ENCODE measurements around the gene FAM187B.
"Not testable (repeated sequence)": the region's sequence is repeated elsewhere in the genome, so short reads cannot be mapped to it uniquely, and the experiment has no call there.

FAM187B gene

DNA sequence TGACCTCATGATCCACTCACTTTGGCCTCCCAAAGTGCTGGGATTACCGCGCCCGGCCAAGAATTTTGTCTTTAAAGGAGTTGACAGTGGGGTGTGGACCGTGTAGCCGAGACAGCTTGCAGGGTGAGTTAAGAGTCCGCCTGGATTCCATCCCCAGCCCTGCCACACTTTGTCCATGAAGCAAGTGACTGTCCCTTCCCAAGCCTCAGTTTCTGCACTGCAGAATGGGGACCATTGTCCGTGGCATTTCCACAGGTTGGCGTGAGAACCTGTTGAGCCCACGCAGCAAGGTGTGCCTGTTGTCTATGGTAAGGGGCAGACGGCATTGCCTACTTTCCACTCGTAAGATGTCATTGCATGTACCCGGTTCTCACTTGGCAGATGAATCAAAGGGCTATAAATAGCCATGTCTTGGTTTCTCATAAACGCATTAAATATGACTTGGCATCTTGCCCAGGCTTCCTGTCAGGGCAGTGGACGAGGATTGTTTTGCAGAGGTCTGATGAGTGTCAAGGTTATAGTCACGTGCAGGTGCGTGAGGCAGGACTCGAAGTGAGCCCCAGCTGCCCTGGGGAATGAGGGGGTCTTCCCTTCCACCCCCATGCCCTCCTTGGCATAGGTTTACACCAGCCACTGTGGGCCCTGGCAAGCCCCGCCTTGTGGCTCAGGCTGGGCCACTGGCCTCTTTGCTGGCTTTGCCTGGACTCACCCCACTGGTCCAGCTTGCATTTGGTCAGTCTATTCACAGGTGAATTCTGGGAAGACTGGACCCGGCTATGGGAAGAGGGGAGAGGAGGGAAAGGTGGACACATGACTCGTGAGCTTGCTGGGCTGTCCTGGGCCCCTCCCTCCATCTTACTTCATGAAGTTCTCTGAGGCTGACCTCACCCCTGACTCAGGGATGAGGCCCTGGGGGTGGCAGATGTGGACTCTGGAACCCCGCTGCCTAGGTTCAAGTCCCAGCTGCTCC lies 14.6 kb downstream of the FAM187B start:
- H3K4me3 ChIP-seq (ENCODE audit: low read depth, low read length) = no peak overlapping the region

GRCh38 chr19:35212241-35212640 lies 16.3 kb downstream of the FAM187B start:
- no peak overlapping the region for H3K4me3 ChIP-seq (ENCODE audit: low read depth, low read length)

- H3K4me3 ChIP-seq (ENCODE audit: low read depth, low read length) = no peak overlapping the region
Measured at GRCh38 chr19:35211545-35212230, 16.9 kb downstream of the FAM187B start.

- H3K4me3 ChIP-seq (ENCODE audit: low read depth, low read length) = no peak overlapping the region
Measured at GRCh38 chr19:35209646-35210045, 18.9 kb downstream of the FAM187B start.

- H3K4me3 ChIP-seq (ENCODE audit: low read depth, low read length) = no peak overlapping the region
Measured at GRCh38 chr19:35208121-35208520, 20.4 kb downstream of the FAM187B start.

DNA sequence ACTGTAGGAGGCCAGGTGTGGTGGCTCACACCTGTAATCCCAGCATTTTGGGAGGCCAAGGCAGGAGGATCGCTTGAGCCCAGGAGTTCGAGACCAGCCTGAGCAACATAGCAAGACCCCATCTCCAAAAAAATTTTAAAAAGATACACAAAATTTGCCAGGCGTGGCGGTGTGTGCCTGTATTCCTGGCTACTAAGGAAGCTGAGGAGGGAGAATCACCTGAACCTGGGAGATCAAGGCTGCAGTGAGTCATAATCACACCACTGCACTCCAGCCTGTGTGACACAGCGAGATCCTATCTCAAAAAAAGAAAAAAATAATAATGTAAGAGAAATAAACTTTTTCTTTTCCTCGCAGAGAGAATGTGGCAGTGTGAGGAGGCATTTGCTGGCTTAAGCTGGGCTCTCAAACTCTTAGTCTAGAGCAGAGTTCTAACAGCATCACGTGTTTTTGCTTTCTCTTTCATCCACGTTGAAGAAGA lies 21.1 kb downstream of the FAM187B start:
- no peak overlapping the region for H3K4me3 ChIP-seq (ENCODE audit: low read depth, low read length)

- no peak overlapping the region for H3K4me3 ChIP-seq (ENCODE audit: low read depth, low read length)
Measured at GRCh38 chr19:35206855-35207254, 21.7 kb downstream of the FAM187B start.

- H3K4me3 ChIP-seq (ENCODE audit: low read depth, low read length) = no peak overlapping the region
Measured at GRCh38 chr19:35206379-35206778, 22.2 kb downstream of the FAM187B start.

GRCh38 chr19:35205733-35206323 lies 22.7 kb downstream of the FAM187B start:
- no peak overlapping the region for H3K4me3 ChIP-seq (ENCODE audit: low read depth, low read length)

- no peak overlapping the region for H3K4me3 ChIP-seq (ENCODE audit: low read depth, low read length)
Measured at GRCh38 chr19:35204799-35205732, 23.5 kb downstream of the FAM187B start.

- H3K4me3 ChIP-seq (ENCODE audit: low read depth, low read length) = no peak overlapping the region
Measured at GRCh38 chr19:35202722-35203688, 25.5 kb downstream of the FAM187B start.

- H3K4me3 ChIP-seq (ENCODE audit: low read depth, low read length) = no peak overlapping the region
Measured at GRCh38 chr19:35199481-35199880, 29.1 kb downstream of the FAM187B start.

GRCh38 chr19:35196861-35197260 lies 31.7 kb downstream of the FAM187B start:
- not testable (repeated sequence) for H3K4me3 ChIP-seq (ENCODE audit: low read depth, low read length)

DNA sequence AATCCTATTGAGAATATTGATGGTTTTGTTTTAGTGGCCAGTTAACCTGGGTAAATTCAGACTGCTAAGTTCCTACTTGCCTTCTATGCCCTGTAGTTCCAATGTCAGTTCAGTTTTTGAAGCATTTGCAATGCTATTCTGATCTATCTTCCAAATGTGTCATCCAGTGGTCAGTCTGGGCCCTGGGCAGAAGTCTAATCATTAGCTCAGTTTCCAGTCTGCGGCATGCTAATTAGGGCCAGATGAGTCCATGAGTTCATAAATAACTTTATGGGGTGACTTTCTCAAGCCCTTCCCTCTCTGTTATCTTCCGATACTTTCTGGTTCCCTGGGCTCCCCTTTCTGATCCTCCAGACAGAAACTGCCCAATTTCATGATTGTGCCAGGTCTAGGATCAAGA lies 32.7 kb downstream of the FAM187B start:
- no peak overlapping the region for H3K4me3 ChIP-seq (ENCODE audit: low read depth, low read length)

DNA sequence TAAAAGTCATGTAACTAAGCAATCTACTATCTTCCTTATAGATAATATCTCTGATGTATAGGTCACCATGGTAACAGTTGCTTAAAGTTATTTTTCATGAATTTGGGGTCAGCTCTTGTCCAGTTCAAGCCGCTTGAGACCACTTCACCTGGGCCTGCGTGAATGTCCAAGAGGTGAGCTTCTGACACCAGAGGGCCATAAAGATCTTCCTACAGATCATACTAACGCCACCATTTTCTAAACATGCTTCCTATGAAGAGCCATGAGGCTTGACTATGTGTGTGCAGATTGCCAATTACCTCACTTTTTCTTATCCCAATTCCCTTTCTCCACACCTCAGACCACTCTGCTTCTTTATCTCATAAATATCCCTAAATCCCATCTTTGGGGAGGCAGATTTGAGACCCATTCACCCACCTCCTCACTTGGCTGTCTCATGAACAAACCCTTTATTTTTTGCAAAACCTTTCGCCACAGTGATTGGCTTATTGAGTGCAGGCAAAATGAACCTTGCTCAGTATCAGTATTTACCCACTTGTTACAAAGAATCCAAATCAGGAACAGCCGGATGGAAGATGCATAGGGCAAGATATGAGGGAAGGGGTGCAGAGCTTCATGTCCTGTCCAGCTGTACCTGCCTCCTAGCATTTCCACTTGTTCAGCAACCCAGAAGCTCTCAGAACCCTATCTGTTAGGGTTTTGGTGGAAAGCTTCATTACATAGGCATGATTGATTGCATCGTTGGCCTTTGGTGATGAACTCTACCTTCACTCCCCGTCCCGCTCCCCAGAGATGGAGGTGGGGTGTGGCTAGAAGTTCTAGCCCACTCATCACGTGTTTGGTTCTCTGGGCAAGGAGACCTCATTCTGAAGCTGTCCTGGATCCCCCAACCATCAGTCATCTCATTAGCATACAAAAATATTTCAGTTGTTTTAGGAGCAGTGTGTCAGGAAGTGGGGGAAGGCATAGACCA lies 34.2 kb downstream of the FAM187B start:
- no peak overlapping the region for H3K4me3 ChIP-seq (ENCODE audit: low read depth, low read length)

- no peak overlapping the region for H3K4me3 ChIP-seq (ENCODE audit: low read depth, low read length)
Measured at GRCh38 chr19:35184884-35185283, 43.7 kb downstream of the FAM187B start.

DNA sequence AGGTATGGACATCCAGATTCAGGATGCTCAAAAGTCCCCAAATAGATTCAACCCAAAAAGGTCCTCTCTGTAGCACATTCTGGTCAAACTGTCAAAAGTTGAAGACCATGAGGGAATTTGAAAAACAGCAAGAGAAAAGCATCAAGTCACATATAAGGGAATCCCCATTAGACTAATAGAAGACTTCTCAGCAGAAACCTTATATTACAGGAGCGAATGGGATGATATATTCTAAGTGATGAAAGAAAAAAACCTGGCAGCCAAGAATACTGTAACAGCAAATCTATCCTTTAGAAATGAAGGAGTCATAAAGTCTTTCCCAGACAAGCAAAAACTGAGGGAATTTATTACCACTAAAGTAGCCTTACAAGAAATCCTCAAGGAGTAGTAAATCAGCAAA lies 44.3 kb downstream of the FAM187B start:
- no peak overlapping the region for H3K4me3 ChIP-seq (ENCODE audit: low read depth, low read length)

GRCh38 chr19:35181387-35181786 lies 47.2 kb downstream of the FAM187B start:
- no peak overlapping the region for H3K4me3 ChIP-seq (ENCODE audit: low read depth, low read length)
